Measurements from ENCODE around the gene TBX3. TPM values are rescaled to one million over a fixed set of nuclear protein-coding genes. Genes with fewer than 3 reads are reported as not detected.

The TBX3 gene
- polyA plus RNA-seq, 2 donors, result 1.7 to 3.1 TPM

DNA sequence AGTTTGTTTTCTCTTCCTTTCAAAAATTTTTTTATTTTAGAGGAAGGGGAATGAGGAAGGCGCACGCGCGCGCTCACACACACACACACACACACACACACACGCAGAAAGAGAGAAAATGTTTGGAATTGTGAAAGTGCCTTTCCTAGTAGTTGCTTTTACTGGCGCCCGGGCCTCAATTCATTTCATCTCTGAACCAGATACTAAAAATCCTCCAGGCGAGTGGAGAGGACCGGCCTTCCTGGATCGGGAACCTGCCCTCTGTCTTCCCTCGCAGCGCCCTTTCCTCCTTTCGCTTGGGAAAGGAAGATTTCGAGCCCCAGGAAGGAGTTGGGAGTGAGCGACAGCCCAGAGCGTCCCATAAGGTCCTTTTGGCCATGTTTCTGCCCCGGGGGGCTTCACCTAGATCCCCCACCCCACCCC, 7.8 kb upstream of the TBX3 start:
- peaks cover 12 to 16% of the 10 kb centered on the region in 2 donors for H3K27me3 ChIP-seq (ENCODE audit: control insufficient read depth in 1 of 2, insufficient read depth in 2 of 2, low read length in 2 of 2)
- WGBS, 2 donors, result 61 to 65% methylated on average over 18 of the region's 18 CpGs
- no peak overlapping the region for H3K27ac ChIP-seq (ENCODE audit: low read depth in 2 of 2, low read length in 1 of 2)

DNA sequence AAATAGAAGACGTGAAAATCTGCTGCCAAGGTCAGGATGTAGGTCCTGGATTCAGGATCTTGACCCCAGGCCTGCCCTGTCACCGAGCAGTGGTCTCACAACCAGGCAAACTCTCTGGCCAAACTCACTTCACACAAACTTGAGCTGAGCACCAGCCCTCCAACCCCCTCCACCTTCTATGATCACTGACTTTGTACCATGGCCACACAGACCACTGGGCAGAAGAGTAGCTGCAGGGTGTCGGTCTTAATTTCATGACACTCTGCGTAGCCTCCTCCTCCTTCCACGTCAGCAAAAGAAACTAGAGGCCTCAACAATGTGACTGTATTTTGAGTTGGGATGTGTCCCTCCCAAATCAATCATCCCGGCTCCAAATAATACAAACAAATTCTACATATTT, 7.2 kb upstream of the TBX3 start:
- H3K27ac ChIP-seq (ENCODE audit: low read depth in 2 of 2, low read length in 1 of 2), result no peak overlapping the region
- H3K4me3 ChIP-seq (ENCODE audit: low read depth in 1 of 2, low read length in 2 of 2), result no peak overlapping the region
- H3K4me1 ChIP-seq (ENCODE audit: control insufficient read depth in 2 of 2, insufficient read depth in 2 of 2, low read length in 1 of 2), result no peaks in the 10 kb centered on the region
- WGBS, 2 donors, result 66 to 85% methylated on average over 6 of the region's 6 CpGs
- peaks cover 10 to 12% of the 10 kb centered on the region in 2 donors for H3K27me3 ChIP-seq (ENCODE audit: control insufficient read depth in 1 of 2, insufficient read depth in 2 of 2, low read length in 2 of 2)
- no peaks in the 10 kb centered on the region for H3K36me3 ChIP-seq (ENCODE audit: control insufficient read depth in 2 of 2, insufficient read depth in 2 of 2, low read length in 1 of 2)
- no peaks in the 10 kb centered on the region for H3K9me3 ChIP-seq (ENCODE audit: control insufficient read depth in 2 of 2, insufficient read depth in 1 of 2, low read depth in 1 of 2, low read length in 1 of 2)

More for the DNA sequence above, 7.8 kb upstream of the TBX3 start:
- Histone ChIP-seq H3K36me3 (ENCODE audit: control insufficient read depth in 2 of 2, insufficient read depth in 2 of 2, low read length in 1 of 2) (no peaks in the 10 kb centered on the region), H3K4me3 (ENCODE audit: low read depth in 1 of 2, low read length in 2 of 2) (no peak overlapping the region), H3K9me3 (ENCODE audit: control insufficient read depth in 2 of 2, insufficient read depth in 1 of 2, low read depth in 1 of 2, low read length in 1 of 2) (no peaks in the 10 kb centered on the region), H3K4me1 (ENCODE audit: control insufficient read depth in 2 of 2, insufficient read depth in 2 of 2, low read length in 1 of 2) (no peaks in the 10 kb centered on the region)

DNA sequence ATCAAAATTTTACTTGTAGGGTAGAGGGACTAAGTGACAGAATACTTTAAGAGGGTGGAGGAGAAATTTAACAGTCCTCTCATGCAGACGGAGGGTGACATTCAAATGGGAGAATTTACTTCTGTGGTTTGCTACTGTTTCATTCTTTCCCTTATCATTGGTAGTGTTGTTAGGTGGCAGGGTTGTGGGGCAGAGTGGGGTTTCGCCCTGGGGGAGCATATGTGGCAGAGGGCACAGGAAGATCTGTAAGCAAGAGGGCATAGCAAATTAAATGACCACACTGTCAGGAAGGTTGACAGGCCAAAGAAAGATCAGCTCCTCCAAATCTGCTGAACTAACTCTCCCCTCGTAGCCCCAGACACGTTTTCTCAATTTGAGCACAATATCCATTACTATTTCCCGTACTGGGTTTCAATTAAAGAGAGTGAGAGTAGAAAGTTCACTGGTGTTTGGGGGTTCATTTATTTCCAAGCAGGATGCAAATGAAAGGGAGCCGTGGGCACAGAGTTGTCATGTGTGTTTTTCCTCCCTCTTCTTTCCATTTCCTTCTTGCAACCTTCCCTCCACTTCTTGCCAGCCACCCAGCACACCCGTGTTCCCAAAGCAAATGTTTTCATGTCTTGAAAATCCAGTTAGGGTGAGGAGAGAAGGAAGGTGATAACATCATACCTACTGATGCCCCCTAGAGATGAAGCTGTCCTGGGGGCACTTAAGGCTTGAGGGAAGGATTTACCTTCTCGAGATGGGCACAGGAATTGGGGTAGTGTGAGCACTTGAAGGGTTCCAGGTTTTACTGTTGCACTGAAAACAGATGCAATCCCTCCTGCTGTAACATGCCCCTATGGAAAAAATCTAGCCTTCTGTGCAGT, 6.5 kb upstream of the TBX3 start:
- no peaks in the 10 kb centered on the region for H3K4me1 ChIP-seq (ENCODE audit: control insufficient read depth in 2 of 2, insufficient read depth in 2 of 2, low read length in 1 of 2)
- H3K4me3 ChIP-seq (ENCODE audit: low read depth in 1 of 2, low read length in 2 of 2), result no peak overlapping the region

DNA sequence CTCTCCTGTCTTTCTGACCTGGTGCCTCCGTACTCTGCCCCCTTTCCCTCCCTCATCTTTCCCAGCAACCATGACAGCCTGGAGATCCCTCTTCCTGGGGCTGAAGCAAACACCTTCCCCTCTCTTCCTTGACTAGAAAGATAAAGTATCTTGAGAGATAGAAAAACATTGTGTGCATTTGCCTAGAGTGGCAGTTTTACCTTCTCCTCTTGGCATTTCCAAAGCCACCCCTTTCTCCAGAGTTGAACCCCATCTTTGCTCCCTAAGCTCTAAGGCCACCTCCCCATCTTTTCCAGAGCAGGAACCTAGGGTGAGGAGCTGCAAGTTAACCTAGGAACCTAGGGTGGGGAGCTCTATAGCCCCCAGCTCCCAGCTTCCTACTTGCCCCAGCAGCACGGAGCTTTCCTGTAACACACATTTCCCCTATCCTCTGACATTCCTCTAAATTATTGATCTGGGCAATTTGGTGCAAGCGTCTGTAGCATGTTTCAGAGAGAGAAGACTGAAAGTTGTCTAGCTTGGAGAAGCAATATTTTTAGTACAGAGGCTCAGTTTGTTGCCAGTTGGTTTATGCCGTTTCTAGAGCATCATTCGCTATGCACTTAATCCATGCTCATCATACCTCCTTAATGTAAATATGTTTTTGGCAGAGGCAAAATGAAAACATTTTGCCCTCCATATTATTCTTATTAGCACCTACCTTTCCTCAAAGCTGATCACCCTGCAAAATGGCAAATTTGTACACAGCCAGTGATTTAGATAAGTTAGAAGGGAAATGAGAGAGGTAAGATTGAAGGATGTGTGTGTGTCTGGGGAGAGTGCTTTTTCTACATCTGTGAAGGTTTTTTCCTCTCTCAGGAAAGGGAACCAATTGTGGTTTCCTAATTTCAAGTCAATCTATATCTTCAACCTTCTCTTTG, 5.4 kb upstream of the TBX3 start:
- Histone ChIP-seq H3K4me1 (ENCODE audit: control insufficient read depth in 2 of 2, insufficient read depth in 2 of 2, low read length in 1 of 2) (no peaks in the 10 kb centered on the region), H3K4me3 (ENCODE audit: low read depth in 1 of 2, low read length in 2 of 2) (no peak overlapping the region), H3K27ac (ENCODE audit: low read depth in 2 of 2, low read length in 1 of 2) (no peak overlapping the region), H3K27me3 (ENCODE audit: control insufficient read depth in 1 of 2, insufficient read depth in 2 of 2, low read length in 2 of 2) (peaks cover 6 to 9% of the 10 kb centered on the region in 2 donors), H3K9me3 (ENCODE audit: control insufficient read depth in 2 of 2, insufficient read depth in 1 of 2, low read depth in 1 of 2, low read length in 1 of 2) (no peaks in the 10 kb centered on the region), H3K36me3 (ENCODE audit: control insufficient read depth in 2 of 2, insufficient read depth in 2 of 2, low read length in 1 of 2) (no peaks in the 10 kb centered on the region)
- WGBS, 2 donors, result 38 to 64% methylated on average over 5 of the region's 5 CpGs

More for the DNA sequence above, 6.5 kb upstream of the TBX3 start:
- Histone ChIP-seq H3K27ac (ENCODE audit: low read depth in 2 of 2, low read length in 1 of 2) (no peak overlapping the region), H3K27me3 (ENCODE audit: control insufficient read depth in 1 of 2, insufficient read depth in 2 of 2, low read length in 2 of 2) (peaks cover 9 to 10% of the 10 kb centered on the region in 2 donors), H3K36me3 (ENCODE audit: control insufficient read depth in 2 of 2, insufficient read depth in 2 of 2, low read length in 1 of 2) (no peaks in the 10 kb centered on the region), H3K9me3 (ENCODE audit: control insufficient read depth in 2 of 2, insufficient read depth in 1 of 2, low read depth in 1 of 2, low read length in 1 of 2) (no peaks in the 10 kb centered on the region)
- 55 to 67% methylated on average over 8 of the region's 8 CpGs for WGBS, 2 donors

DNA sequence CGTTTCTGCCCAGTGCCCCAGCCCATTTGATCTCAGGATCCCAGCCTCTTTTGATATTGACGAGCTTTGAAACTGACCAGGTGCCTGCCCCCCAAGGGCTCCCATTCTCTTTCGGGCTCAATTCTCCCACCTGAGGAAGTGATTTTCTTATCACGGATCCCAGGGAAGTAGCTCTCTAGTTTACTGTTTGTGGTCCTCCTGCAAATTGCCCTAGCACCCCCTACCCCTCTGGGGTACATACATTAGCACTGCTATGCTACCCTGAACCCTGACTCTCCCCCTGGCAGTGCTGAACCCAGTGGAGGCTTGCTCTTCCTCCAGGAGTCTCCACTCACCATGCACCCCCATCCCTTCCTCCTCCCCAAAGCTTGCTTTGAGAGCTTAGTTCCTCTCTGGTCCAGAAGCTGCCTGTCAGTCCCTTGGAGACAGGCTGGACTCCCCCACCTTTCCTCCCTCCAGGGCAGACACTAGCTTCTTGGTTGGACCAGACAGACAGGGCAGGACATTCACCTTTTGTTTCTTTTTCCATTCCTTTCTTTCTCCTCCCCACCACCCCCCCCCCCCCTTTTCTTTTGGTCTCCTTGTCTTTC, 4.4 kb upstream of the TBX3 start:
- H3K27ac ChIP-seq (ENCODE audit: low read depth in 2 of 2, low read length in 1 of 2), result no peak overlapping the region

DNA sequence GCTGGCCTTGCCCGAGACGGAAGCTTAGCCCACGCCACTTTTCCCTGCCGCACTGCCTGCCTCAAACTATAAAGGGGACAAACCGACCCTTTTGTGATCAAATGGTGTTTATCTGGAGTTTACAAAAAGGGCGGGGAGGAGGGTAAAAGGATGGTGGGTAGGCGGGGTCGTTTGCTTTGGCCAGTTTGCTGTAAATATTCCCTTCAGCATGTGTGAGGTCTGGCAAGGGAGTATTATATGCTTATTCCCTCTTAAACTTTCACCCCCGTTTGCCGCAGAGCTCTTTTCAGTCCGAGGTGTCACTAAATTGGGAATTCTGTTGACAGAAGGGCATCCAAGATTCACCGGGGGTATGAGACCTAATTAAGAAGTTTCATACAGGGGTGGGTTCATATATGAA, 3.8 kb upstream of the TBX3 start:
- Histone ChIP-seq H3K4me3 (ENCODE audit: low read depth in 1 of 2, low read length in 2 of 2) (no peak overlapping the region), H3K4me1 (ENCODE audit: control insufficient read depth in 2 of 2, insufficient read depth in 2 of 2, low read length in 1 of 2) (no peaks in the 10 kb centered on the region), H3K27ac (ENCODE audit: low read depth in 2 of 2, low read length in 1 of 2) (no peak overlapping the region), H3K36me3 (ENCODE audit: control insufficient read depth in 2 of 2, insufficient read depth in 2 of 2, low read length in 1 of 2) (no peaks in the 10 kb centered on the region), H3K9me3 (ENCODE audit: control insufficient read depth in 2 of 2, insufficient read depth in 1 of 2, low read depth in 1 of 2, low read length in 1 of 2) (no peaks in the 10 kb centered on the region), H3K27me3 (ENCODE audit: control insufficient read depth in 1 of 2, insufficient read depth in 2 of 2, low read length in 2 of 2) (peaks cover 4 to 6% of the 10 kb centered on the region in 2 donors)
- 39 to 50% methylated on average over 12 of the region's 12 CpGs for WGBS, 2 donors

More for the DNA sequence above, 4.4 kb upstream of the TBX3 start:
- Histone ChIP-seq H3K36me3 (ENCODE audit: control insufficient read depth in 2 of 2, insufficient read depth in 2 of 2, low read length in 1 of 2) (no peaks in the 10 kb centered on the region), H3K4me1 (ENCODE audit: control insufficient read depth in 2 of 2, insufficient read depth in 2 of 2, low read length in 1 of 2) (no peaks in the 10 kb centered on the region), H3K9me3 (ENCODE audit: control insufficient read depth in 2 of 2, insufficient read depth in 1 of 2, low read depth in 1 of 2, low read length in 1 of 2) (no peaks in the 10 kb centered on the region), H3K27me3 (ENCODE audit: control insufficient read depth in 1 of 2, insufficient read depth in 2 of 2, low read length in 2 of 2) (peaks cover 6 to 9% of the 10 kb centered on the region in 2 donors), H3K4me3 (ENCODE audit: low read depth in 1 of 2, low read length in 2 of 2) (no peak overlapping the region)
- WGBS, 2 donors, result 22 to 43% methylated on average over 4 of the region's 4 CpGs

DNA sequence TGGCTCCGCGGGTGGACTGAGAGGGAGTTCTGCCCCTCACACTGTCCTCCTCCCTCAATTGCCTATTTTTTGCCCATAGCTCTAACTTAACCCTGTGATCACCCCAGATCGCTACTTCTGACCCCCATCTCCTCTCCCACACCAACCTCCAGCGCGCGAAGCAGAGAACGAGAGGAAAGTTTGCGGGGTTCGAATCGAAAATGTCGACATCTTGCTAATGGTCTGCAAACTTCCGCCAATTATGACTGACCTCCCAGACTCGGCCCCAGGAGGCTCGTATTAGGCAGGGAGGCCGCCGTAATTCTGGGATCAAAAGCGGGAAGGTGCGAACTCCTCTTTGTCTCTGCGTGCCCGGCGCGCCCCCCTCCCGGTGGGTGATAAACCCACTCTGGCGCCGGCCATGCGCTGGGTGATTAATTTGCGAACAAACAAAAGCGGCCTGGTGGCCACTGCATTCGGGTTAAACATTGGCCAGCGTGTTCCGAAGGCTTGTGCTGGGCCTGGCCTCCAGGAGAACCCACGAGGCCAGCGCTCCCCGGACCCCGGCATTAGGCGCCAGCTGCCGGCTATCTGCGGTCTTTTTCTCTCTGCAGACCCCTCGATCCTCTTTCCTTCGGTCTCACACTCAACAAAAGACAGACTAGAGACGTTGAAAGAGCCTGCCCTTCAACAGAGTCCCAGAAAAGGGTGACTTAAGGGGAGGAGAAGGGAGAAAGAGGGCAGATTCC, 3.0 kb upstream of the TBX3 start:
- no peak overlapping the region for H3K27ac ChIP-seq (ENCODE audit: low read depth in 2 of 2, low read length in 1 of 2)
- WGBS, 2 donors, result 33 to 48% methylated on average over 41 of the region's 41 CpGs

DNA sequence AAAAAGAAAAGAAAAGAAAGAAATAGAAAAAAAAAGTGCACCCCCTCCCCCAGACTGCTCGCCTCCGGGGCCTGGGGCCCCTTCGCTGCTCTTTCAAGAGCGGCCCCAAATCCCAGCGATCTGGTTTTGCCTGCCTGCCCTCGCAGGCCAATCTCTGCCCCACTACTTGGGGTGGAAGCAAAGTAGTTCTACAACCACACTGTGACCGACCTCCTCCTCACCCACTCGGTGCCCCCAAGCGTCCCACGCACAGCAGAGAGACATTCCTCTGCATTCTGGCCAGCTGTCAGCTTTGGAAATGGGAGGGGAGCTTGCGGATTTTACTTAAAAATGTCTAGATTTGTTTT, 2.4 kb upstream of the TBX3 start:
- H3K4me3 ChIP-seq (ENCODE audit: low read depth in 1 of 2, low read length in 2 of 2), result no peak overlapping the region
- no peaks in the 10 kb centered on the region for H3K9me3 ChIP-seq (ENCODE audit: control insufficient read depth in 2 of 2, insufficient read depth in 1 of 2, low read depth in 1 of 2, low read length in 1 of 2)
- H3K27me3 ChIP-seq (ENCODE audit: control insufficient read depth in 1 of 2, insufficient read depth in 2 of 2, low read length in 2 of 2), result peaks cover 3 to 6% of the 10 kb centered on the region in 2 donors
- H3K27ac ChIP-seq (ENCODE audit: low read depth in 2 of 2, low read length in 1 of 2), result no peak overlapping the region
- WGBS, 2 donors, result 38 to 49% methylated on average over 11 of the region's 11 CpGs
- H3K4me1 ChIP-seq (ENCODE audit: control insufficient read depth in 2 of 2, insufficient read depth in 2 of 2, low read length in 1 of 2), result no peaks in the 10 kb centered on the region
- H3K36me3 ChIP-seq (ENCODE audit: control insufficient read depth in 2 of 2, insufficient read depth in 2 of 2, low read length in 1 of 2), result no peaks in the 10 kb centered on the region

More for the DNA sequence above, 3.0 kb upstream of the TBX3 start:
- peaks cover 3 to 6% of the 10 kb centered on the region in 2 donors for H3K27me3 ChIP-seq (ENCODE audit: control insufficient read depth in 1 of 2, insufficient read depth in 2 of 2, low read length in 2 of 2)
- no peaks in the 10 kb centered on the region for H3K4me1 ChIP-seq (ENCODE audit: control insufficient read depth in 2 of 2, insufficient read depth in 2 of 2, low read length in 1 of 2)
- H3K4me3 ChIP-seq (ENCODE audit: low read depth in 1 of 2, low read length in 2 of 2), result no peak overlapping the region
- H3K9me3 ChIP-seq (ENCODE audit: control insufficient read depth in 2 of 2, insufficient read depth in 1 of 2, low read depth in 1 of 2, low read length in 1 of 2), result no peaks in the 10 kb centered on the region
- no peaks in the 10 kb centered on the region for H3K36me3 ChIP-seq (ENCODE audit: control insufficient read depth in 2 of 2, insufficient read depth in 2 of 2, low read length in 1 of 2)

DNA sequence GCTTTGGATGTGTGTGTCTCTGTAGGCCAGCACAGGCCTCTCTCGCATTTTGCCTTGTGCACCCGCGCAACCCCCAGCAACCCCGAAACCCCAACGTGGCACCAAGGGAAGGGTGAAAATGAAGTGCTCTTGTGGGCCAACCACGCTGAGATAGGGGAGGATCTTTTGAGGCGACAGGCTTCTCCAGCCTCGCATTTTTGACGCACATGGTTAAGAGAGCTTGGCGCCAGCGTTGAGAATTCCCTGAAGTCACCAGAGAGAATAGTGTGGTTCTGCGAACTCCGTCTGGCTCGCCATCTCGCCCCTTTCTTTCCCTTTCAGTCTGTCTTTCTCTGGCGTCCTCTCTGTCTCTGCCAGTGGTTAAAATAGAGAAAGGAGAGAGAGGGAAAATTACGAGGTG, 1.9 kb upstream of the TBX3 start:
- Histone ChIP-seq H3K36me3 (ENCODE audit: control insufficient read depth in 2 of 2, insufficient read depth in 2 of 2, low read length in 1 of 2) (no peaks in the 10 kb centered on the region), H3K27ac (ENCODE audit: low read depth in 2 of 2, low read length in 1 of 2) (no peak overlapping the region), H3K4me1 (ENCODE audit: control insufficient read depth in 2 of 2, insufficient read depth in 2 of 2, low read length in 1 of 2) (no peaks in the 10 kb centered on the region), H3K27me3 (ENCODE audit: control insufficient read depth in 1 of 2, insufficient read depth in 2 of 2, low read length in 2 of 2) (peaks cover 3 to 5% of the 10 kb centered on the region in 2 donors), H3K4me3 (ENCODE audit: low read depth in 1 of 2, low read length in 2 of 2) (no peak overlapping the region), H3K9me3 (ENCODE audit: control insufficient read depth in 2 of 2, insufficient read depth in 1 of 2, low read depth in 1 of 2, low read length in 1 of 2) (no peaks in the 10 kb centered on the region)
- WGBS, 2 donors, result 44 to 71% methylated on average over 17 of the region's 17 CpGs

Measured in esophagus (tissue), 2 donors.